Omental fat pad (tissue), 4 donors: ENCODE measurements around the gene HERC3. TPM values are rescaled to one million over a fixed set of nuclear protein-coding genes. Genes with fewer than 3 reads are reported as not detected.

ENCODE experiments used
- ATAC-seq: fragments of 150-250 bp; one replicate; pipeline ENCODE4 v1.9.1; 2016; ENCODE audit warnings: mild to moderate bottlenecking, moderate library complexity; ENCODE audit not compliant: low FRiP score
- DNase-seq: peaks from one replicate; pipeline ENCODE4 v3.0.0-alpha.2; 2019; ENCODE audit warnings: low spot score
- CTCF ChIP-seq, 3 donors: fragments of 450-650 bp; IDR thresholded peaks; one replicate each; pipeline ENCODE4 v1.5.1; 2016 to 2017; ENCODE audit warnings: antibody characterized with exemption in 3 of 3, mild to moderate bottlenecking in 3 of 3, moderate library complexity in 2 of 3
- total RNA-seq, 4 donors: library from RNA; depleted of rRNA; stranded (reverse); fragments of >200 nt; gene quantifications; one replicate each; pipeline ENCODE4 v1.1.0, GENCODE V29; 2016

HERC3 gene
- total RNA-seq, 4 donors from 2014 or later = 21.3 to 48.7 (median 33.6) TPM

- DNase-seq (no peak), ATAC-seq (no peak)
- no peak for TF ChIP-seq CTCF (IDR thresholded peaks at IDR 0.05)
These were observed 62.9 kb downstream of the HERC3 start for GRCh38 chr4:88655226-88655625.

- ATAC-seq (peak; percentile 94), DNase-seq (no peak)
- peak in 1 of 3 donors; percentile 14 for TF ChIP-seq CTCF (IDR thresholded peaks at IDR 0.05)
These were observed 67.0 kb downstream of the HERC3 start for GRCh38 chr4:88659055-88659889.

GRCh38 chr4:88659890-88660208 lies 67.6 kb downstream of the HERC3 start:
- DNase-seq (no peak), ATAC-seq (no peak)
- TF ChIP-seq CTCF (IDR thresholded peaks at IDR 0.05) = no peak

GRCh38 chr4:88660446-88661294 lies 68.4 kb downstream of the HERC3 start:
- no peak for DNase-seq
- ATAC-seq = no peak
- no peak for TF ChIP-seq CTCF (IDR thresholded peaks at IDR 0.05)

GRCh38 chr4:88661739-88662138 lies 69.5 kb downstream of the HERC3 start:
- DNase-seq = no peak
- ATAC-seq = no peak

GRCh38 chr4:88672987-88673386 lies 80.7 kb downstream of the HERC3 start:
- no peak for TF ChIP-seq CTCF (IDR thresholded peaks at IDR 0.05)
- DNase-seq = no peak
- ATAC-seq = no peak

More at GRCh38 chr4:88661739-88662138, 69.5 kb downstream of the HERC3 start:
- no peak for TF ChIP-seq CTCF (IDR thresholded peaks at IDR 0.05)
